ENCODE data around the gene RASGRP3.
A peak's percentile ranks its signal among the peaks of the same experiment; 100 is the strongest.

RASGRP3 gene

GRCh38 chr2:33583194-33583938 is 106.9 kb downstream of the RASGRP3 start:
- no peak overlapping the region for H3K4me3 ChIP-seq (ENCODE audit: low read length)

GRCh38 chr2:33586766-33587165 is 110.3 kb downstream of the RASGRP3 start:
- no peak overlapping the region for H3K4me3 ChIP-seq (ENCODE audit: low read length)
- TF ChIP-seq ZNF274 (IDR thresholded peaks at IDR 0.05; ENCODE audit: low read depth, low read length), result no peak

More at GRCh38 chr2:33583194-33583938, 106.9 kb downstream of the RASGRP3 start:
- no peak for TF ChIP-seq ZNF274 (IDR thresholded peaks at IDR 0.05; ENCODE audit: low read depth, low read length)

- no peak for TF ChIP-seq ZNF274 (IDR thresholded peaks at IDR 0.05; ENCODE audit: low read depth, low read length)
These were observed 111.8 kb downstream of the RASGRP3 start for GRCh38 chr2:33588232-33588631.

GRCh38 chr2:33589444-33589843 is 113.0 kb downstream of the RASGRP3 start:
- TF ChIP-seq ZNF274 (IDR thresholded peaks at IDR 0.05; ENCODE audit: low read depth, low read length), result no peak
- no peak overlapping the region for H3K4me3 ChIP-seq (ENCODE audit: low read length)

More at GRCh38 chr2:33588232-33588631, 111.8 kb downstream of the RASGRP3 start:
- H3K4me3 ChIP-seq (ENCODE audit: low read length), result no peak overlapping the region

GRCh38 chr2:33595385-33595784 is 118.9 kb downstream of the RASGRP3 start:
- no peak for TF ChIP-seq ZNF274 (IDR thresholded peaks at IDR 0.05; ENCODE audit: low read depth, low read length)
- H3K4me3 ChIP-seq (ENCODE audit: low read length), result no peak overlapping the region

GRCh38 chr2:33597026-33597425 is 120.6 kb downstream of the RASGRP3 start:
- no peak for TF ChIP-seq ZNF274 (IDR thresholded peaks at IDR 0.05; ENCODE audit: low read depth, low read length)
- peak overlapping the region; percentile 41; the same call in 1 of the 2 replicates for H3K4me3 ChIP-seq (ENCODE audit: low read length)

- no peak for TF ChIP-seq ZNF274 (IDR thresholded peaks at IDR 0.05; ENCODE audit: low read depth, low read length)
- peak overlapping the region; percentile 71 for H3K4me3 ChIP-seq (ENCODE audit: low read length)
These were observed 122.2 kb downstream of the RASGRP3 start for GRCh38 chr2:33598561-33599174.

- no peak for TF ChIP-seq ZNF274 (IDR thresholded peaks at IDR 0.05; ENCODE audit: low read depth, low read length)
These were observed 122.9 kb downstream of the RASGRP3 start, which contains the start of gene FAM98A for GRCh38 chr2:33599175-33599942. FAM98A (minus strand) TSS chr2:33599299; CDS start chr2:33599221, 78 bp downstream.

GRCh38 chr2:33599943-33600192 is 123.4 kb downstream of the RASGRP3 start:
- no peak for TF ChIP-seq ZNF274 (IDR thresholded peaks at IDR 0.05; ENCODE audit: low read depth, low read length)
- peak overlapping the region; percentile 77 for H3K4me3 ChIP-seq (ENCODE audit: low read length)

More at GRCh38 chr2:33599175-33599942, 122.9 kb downstream of the RASGRP3 start, which contains the start of gene FAM98A:
- H3K4me3 ChIP-seq (ENCODE audit: low read length), result peak within 1 kb of the TSS; percentile 77

- H3K4me3 ChIP-seq (ENCODE audit: low read length), result no peak overlapping the region
These were observed 125.9 kb downstream of the RASGRP3 start for GRCh38 chr2:33602201-33602830.

GRCh38 chr2:33603416-33603815 is 127.0 kb downstream of the RASGRP3 start:
- H3K4me3 ChIP-seq (ENCODE audit: low read length), result no peak overlapping the region
- no peak for TF ChIP-seq ZNF274 (IDR thresholded peaks at IDR 0.05; ENCODE audit: low read depth, low read length)

More at GRCh38 chr2:33602201-33602830, 125.9 kb downstream of the RASGRP3 start:
- no peak for TF ChIP-seq ZNF274 (IDR thresholded peaks at IDR 0.05; ENCODE audit: low read depth, low read length)

- no peak overlapping the region for H3K4me3 ChIP-seq (ENCODE audit: low read length)
- no peak for TF ChIP-seq ZNF274 (IDR thresholded peaks at IDR 0.05; ENCODE audit: low read depth, low read length)
These were observed 128.6 kb downstream of the RASGRP3 start for GRCh38 chr2:33605056-33605455.

- no peak for TF ChIP-seq ZNF274 (IDR thresholded peaks at IDR 0.05; ENCODE audit: low read depth, low read length)
- no peak overlapping the region for H3K4me3 ChIP-seq (ENCODE audit: low read length)
These were observed 129.7 kb downstream of the RASGRP3 start for GRCh38 chr2:33606100-33606499.

GRCh38 chr2:33606622-33607021 is 130.2 kb downstream of the RASGRP3 start:
- no peak overlapping the region for H3K4me3 ChIP-seq (ENCODE audit: low read length)
- TF ChIP-seq ZNF274 (IDR thresholded peaks at IDR 0.05; ENCODE audit: low read depth, low read length), result no peak
